ENCODE data around the gene NUAK2. TPM values are rescaled to one million over a fixed set of nuclear protein-coding genes. Genes with fewer than 3 reads are reported as not detected.

Gene NUAK2
- total and polyA plus RNA-seq, 2 of the 8 experiments (the other 6 are each of a cell fraction or from before 2014, with no cell fraction given), result 9.4 to 12.9 TPM

GRCh38 chr1:205345761-205346160, 24.2 kb upstream of the NUAK2 start:
- Histone ChIP-seq H2BK12ac (ENCODE audit: low read depth, low read length) (no peak overlapping the region), H3K36me3 (ENCODE audit: control insufficient read depth in 2 of 4, insufficient read depth in 4 of 4, low read length in 3 of 4) (no peaks in the 10 kb centered on the region), H4K20me1 (replicated peaks in 1 of 2; ENCODE audit: control insufficient read depth in 1 of 2, insufficient read depth in 2 of 2, low read length in 2 of 2) (no peaks in the 10 kb centered on the region), H3K27me3 (replicated peaks in 1 of 4; ENCODE audit: control insufficient read depth in 3 of 4, extremely low read depth in 1 of 4, insufficient read depth in 3 of 4, low read length in 3 of 4) (peaks cover 11 to 30% (median 29%) of the 10 kb centered on the region in 4 experiments), H2BK15ac (ENCODE audit: low read length) (no peak overlapping the region), H3K79me2 (ENCODE audit: control insufficient read depth in 1 of 2, insufficient read depth in 2 of 2, low read length in 2 of 2) (no peaks in the 10 kb centered on the region), H3K4me1 (replicated peaks in 1 of 4; ENCODE audit: control insufficient read depth in 3 of 4, insufficient read depth in 4 of 4, low read length in 3 of 4) (peaks cover 17 to 24% (median 20%) of the 10 kb centered on the region in 4 experiments), H2BK20ac (ENCODE audit: low read length) (no peak overlapping the region), H2AFZ (ENCODE audit: low read length) (no peak overlapping the region), H3K9ac (replicated peaks in 1 of 4; ENCODE audit: extremely low read depth in 1 of 4, low read depth in 3 of 4, low read length in 3 of 4) (no peak overlapping the region), H3K14ac (ENCODE audit: insufficient read length) (no peak overlapping the region), H3K27ac (ENCODE audit: low read depth, low read length) (no peak overlapping the region), H3K4me2 (ENCODE audit: insufficient read depth in 1 of 2, low read depth in 2 of 2, low read length in 2 of 2) (no peak overlapping the region), H4K5ac (ENCODE audit: insufficient read length, low read depth, low read length) (no peak overlapping the region), H4K8ac (ENCODE audit: extremely low read depth, insufficient read depth, low read length) (no peak overlapping the region), H2BK5ac (ENCODE audit: low read depth, low read length) (no peak overlapping the region), H3K79me1 (ENCODE audit: low read depth, low read length) (no peaks in the 10 kb centered on the region), H3K4ac (replicated peaks; ENCODE audit: insufficient read length, low read depth, low read length) (no peak overlapping the region), H3K56ac (replicated peaks; ENCODE audit: insufficient read length, low read depth, low read length) (no peak overlapping the region), H2BK120ac (replicated peaks; ENCODE audit: low read depth, low read length) (no peak overlapping the region), H3K18ac (ENCODE audit: extremely low read depth, low read length) (no peak overlapping the region), H4K91ac (replicated peaks; ENCODE audit: insufficient read length, low read length) (no peak overlapping the region), H3K4me3 (ENCODE audit: extremely low read depth in 1 of 4, insufficient read depth in 2 of 4, low read depth in 3 of 4, low read length in 4 of 4) (no peak overlapping the region), H3K23ac (ENCODE audit: insufficient read length) (no peak overlapping the region), H3K9me3 (ENCODE audit: insufficient read depth in 2 of 2, low read depth in 1 of 2, low read length in 1 of 2) (peaks cover 0 to 4% of the 10 kb centered on the region in 2 experiments; a peak in 1 of 4 replicates), H3K23me2 (ENCODE audit: low read depth, low read length) (peaks cover 9% of the 10 kb centered on the region; the same call in 1 of the 2 replicates), H2AK5ac (ENCODE audit: low read depth, low read length) (no peak overlapping the region)
- POLR2A ChIA-PET (ENCODE audit: partially characterized antibody), result no interaction called here
- CTCF ChIA-PET (ENCODE audit: partially characterized antibody), result interaction anchor here (0.9 to 67.1 kb wide), 7 partner anchors 8 to 120 kb away, joined by 3 to 2424 read pairs (median 4); no protein-coding TSS in a partner anchor
- FAIRE-seq (no peak), DNase-seq (ENCODE audit: low read depth in 1 of 2, low spot score in 2 of 2) (no peak)
- WGBS, 2 experiments (ENCODE audit: extremely low coverage in 1 of 2, insufficient coverage in 1 of 2, insufficient read length in 1 of 2, insufficient replicate concordance in 2 of 2, low coverage in 1 of 2, low lambda C conversion rate in 2 of 2, missing lambda C conversion rate in 1 of 2), result 83% methylated on average over 11 of the region's 11 CpGs; no CpG with 5 or more reads in 1 of the 2 experiments
- no peak for TF ChIP-seq CTCF (IDR thresholded peaks at IDR 0.05; ENCODE audit: control extremely low read depth in 1 of 3, insufficient read depth in 1 of 3, low read depth in 1 of 3, low read length in 3 of 3)
- no peak for TF ChIP-seq CEBPB (IDR thresholded peaks at IDR 0.05; ENCODE audit: low read depth, low read length)
- no peak for TF ChIP-seq ATF2 (IDR thresholded peaks at IDR 0.05; ENCODE audit: low read length)
- no peak for TF ChIP-seq KDM5A (IDR thresholded peaks at IDR 0.05; ENCODE audit: low read length)
- TF ChIP-seq NRF1 (IDR thresholded peaks at IDR 0.05; ENCODE audit: low read depth, low read length), result no peak
- TF ChIP-seq TEAD4 (IDR thresholded peaks at IDR 0.05; ENCODE audit: low read depth, low read length), result no peak
